HepG2 (cell line): Measurements from ENCODE around the gene GTF3C5. TPM values are rescaled to one million over a fixed set of nuclear protein-coding genes. Genes with fewer than 3 reads are reported as not detected.

Source experiments
- ATAC-seq: fragments of 200-7000 bp; cut with Tn5 transposase; 3 replicates; pipeline ENCODE4 v1.9.1; 2020; ENCODE audit warnings: mild to moderate bottlenecking, moderate library complexity
- BruUV-seq: library from RNA; stranded (reverse); fragments of 400-500 nt; replicated peaks from 2 replicates; lab custom pipeline; 2021; lab: Mats Ljungman, UMichigan
- CTCF ChIA-PET: fragments of 300-600 bp; formaldehyde crosslinking; extraction: SDS; loops from one replicate; lab custom pipeline; 2021; ENCODE audit warnings: low total read pairs, inconsistent platforms, low intra/inter-chr PET ratio; lab: Yijun Ruan, JAX
- POLR2A ChIA-PET: fragments of 350-600 bp; sonication (Branson Sonifier 250); formaldehyde crosslinking; loops from one replicate; lab custom pipeline; 2020; ENCODE audit warnings: antibody characterized with exemption, inconsistent platforms; lab: Yijun Ruan, JAX
- DNase-seq: peaks from one replicate; pipeline ENCODE4 v3.0.0-alpha.2; 2015; ENCODE audit warnings: low spot score
- FAIRE-seq: peaks from 3 replicates; lab custom pipeline; 2011; peaks lifted over from hg19 to GRCh38; lab: Jason Lieb, UNC
- H2AFZ ChIP-seq: one replicate; pipeline ENCODE4 v1.6.1; 2011; ENCODE audit warnings: low read length, inconsistent platforms
- H3K27ac ChIP-seq: fragments of 300-600 bp; 3 replicates; pipeline ENCODE4 v1.8.0; 2011; ENCODE audit warnings: mixed run types, mild to moderate bottlenecking, mixed read lengths, low read length, inconsistent platforms; ENCODE audit not compliant: insufficient read depth; ENCODE audit errors: extremely low read length
- H3K27me3 ChIP-seq, 2 experiments: fragments of 200-600 bp in 1 of 2; 2 replicates in 1 of 2; 3 replicates in 1 of 2; pipeline versions ENCODE4 v1.6.0 to v1.8.0; 2011; ENCODE audit warnings: low read length in 2 of 2, mild to moderate bottlenecking in 2 of 2, moderate library complexity in 2 of 2, inconsistent platforms in 1 of 2; ENCODE audit not compliant: insufficient read depth in 2 of 2, control insufficient read depth in 1 of 2
- H3K36me3 ChIP-seq, 2 experiments: fragments of 200-600 bp in 1 of 2; replicated peaks in 1 of 2; 2 replicates in 1 of 2; 3 replicates in 1 of 2; pipeline versions ENCODE4 v1.5.1 to v1.8.0; 2011; ENCODE audit warnings: low read length in 2 of 2, inconsistent platforms in 1 of 2; ENCODE audit not compliant: insufficient read depth in 2 of 2, control insufficient read depth in 1 of 2
- H3K4me1 ChIP-seq: 2 replicates; pipeline ENCODE4 v1.5.1; 2012; ENCODE audit warnings: low read length, inconsistent platforms; ENCODE audit not compliant: insufficient read depth
- H3K4me2 ChIP-seq: 2 replicates; pipeline ENCODE4 v1.6.0; 2011; ENCODE audit warnings: low read depth, low read length, inconsistent platforms
- H3K4me3 ChIP-seq, 3 experiments: fragments of 200-600 bp in 1 of 3; sonication (generic), shearing (Covaris generic) in 1 of 3; replicated peaks in 1 of 3; 2 replicates each; pipeline ENCODE4 v1.5.1; 2011 to 2016; ENCODE audit warnings: low read length in 3 of 3, inconsistent platforms in 2 of 3, low read depth in 2 of 3, mild to moderate bottlenecking in 2 of 3, control low read depth in 1 of 3, mixed read lengths in 1 of 3; ENCODE audit not compliant: insufficient read depth in 1 of 3
- H3K79me2 ChIP-seq: one replicate; pipeline ENCODE4 v1.6.1; 2011; ENCODE audit warnings: low read length, inconsistent platforms; ENCODE audit not compliant: insufficient read depth
- H3K9ac ChIP-seq: 2 replicates; pipeline ENCODE4 v1.6.0; 2011; ENCODE audit warnings: mild to moderate bottlenecking, low read depth, low read length, inconsistent platforms; ENCODE audit not compliant: insufficient read depth
- H3K9me3 ChIP-seq: 2 replicates; pipeline ENCODE4 v1.5.1; 2012; ENCODE audit warnings: mild to moderate bottlenecking, low read length
- H4K20me1 ChIP-seq: 2 replicates; pipeline ENCODE4 v1.6.0; 2011; ENCODE audit warnings: inconsistent platforms, mild to moderate bottlenecking, low read length, moderate library complexity; ENCODE audit not compliant: insufficient read depth
- AFF4 ChIP-seq: sonication (generic); formaldehyde crosslinking; IDR thresholded peaks from 2 replicates; pipeline ENCODE4 v1.4.0; 2020; ENCODE audit warnings: missing genetic modification reagents
- BRCA1 ChIP-seq: sonication (generic); formaldehyde crosslinking; IDR thresholded peaks from 2 replicates; pipeline ENCODE4 v1.4.0; 2020; ENCODE audit warnings: missing genetic modification reagents
- CAMTA2 ChIP-seq: sonication (generic); formaldehyde crosslinking; IDR thresholded peaks from 2 replicates; pipeline ENCODE4 v1.4.0; 2020; ENCODE audit warnings: mild to moderate bottlenecking, missing genetic modification reagents, borderline replicate concordance
- GTF3A ChIP-seq: sonication (generic); formaldehyde crosslinking; conservative IDR thresholded peaks from 2 replicates; pipeline ENCODE4 v1.4.0; 2020; ENCODE audit warnings: mild to moderate bottlenecking, missing genetic modification reagents
- HCFC1 ChIP-seq: fragments of 150-350 bp; IDR thresholded peaks from 2 replicates; pipeline ENCODE4 v1.6.1; 2014; ENCODE audit warnings: low read depth, low read length
- HNRNPL ChIP-seq: fragments of 200-400 bp; formaldehyde crosslinking; IDR thresholded peaks from 2 replicates; pipeline ENCODE4 v1.6.1; 2017; ENCODE audit warnings: mild to moderate bottlenecking, low read depth, low read length
- KLF9 ChIP-seq: IDR thresholded peaks from 2 replicates; pipeline ENCODE4 v1.6.1; 2016; ENCODE audit warnings: low read depth
- NFE2 ChIP-seq: sonication (generic); formaldehyde crosslinking; IDR thresholded peaks from 2 replicates; pipeline ENCODE4 v1.4.0; 2020; ENCODE audit warnings: missing genetic modification reagents
- RAD21 ChIP-seq: fragments of 450-650 bp; formaldehyde crosslinking; IDR thresholded peaks from 2 replicates; pipeline ENCODE4 v1.5.0; 2020; ENCODE audit warnings: mild to moderate bottlenecking
- SATB2 ChIP-seq: sonication (generic); formaldehyde crosslinking; IDR thresholded peaks from 2 replicates; pipeline ENCODE4 v1.5.0; 2020; ENCODE audit warnings: missing genetic modification reagents
- SOX13 ChIP-seq, 3 experiments: fragments of 450-650 bp in 1 of 3; sonication (generic) in 1 of 3; formaldehyde crosslinking in 1 of 3; IDR thresholded peaks in 2 of 3; conservative IDR thresholded peaks in 1 of 3; 2 replicates each; pipeline versions ENCODE4 v1.5.0 to v1.6.1; 2016 to 2020; ENCODE audit warnings: antibody characterized with exemption in 1 of 3, mild to moderate bottlenecking in 1 of 3, missing compliant biosample characterization in 1 of 3, missing genetic modification reagents in 1 of 3, moderate library complexity in 1 of 3
- SUZ12 ChIP-seq: fragments of 150-350 bp; IDR thresholded peaks from 2 replicates; pipeline ENCODE4 v1.6.1; 2014; ENCODE audit warnings: low read depth, low read length
- TGIF2 ChIP-seq: IDR thresholded peaks from 2 replicates; pipeline ENCODE4 v1.6.1; 2016; ENCODE audit warnings: control low read depth, missing compliant biosample characterization
- ZBTB37 ChIP-seq: sonication (generic); formaldehyde crosslinking; IDR thresholded peaks from 2 replicates; pipeline ENCODE4 v1.4.0; 2020; ENCODE audit warnings: mild to moderate bottlenecking, missing genetic modification reagents
- ZC3H4 ChIP-seq: sonication (generic); formaldehyde crosslinking; IDR thresholded peaks from 2 replicates; pipeline ENCODE4 v1.4.0; 2020; ENCODE audit warnings: missing genetic modification reagents, borderline replicate concordance
- ZNF124 ChIP-seq: sonication (generic); formaldehyde crosslinking; IDR thresholded peaks from 2 replicates; pipeline ENCODE4 v1.4.0; 2020; ENCODE audit warnings: missing genetic modification reagents
- ZNF234 ChIP-seq: sonication (generic); formaldehyde crosslinking; conservative IDR thresholded peaks from 2 replicates; pipeline ENCODE4 v1.5.1; 2020; ENCODE audit warnings: mild to moderate bottlenecking, missing genetic modification reagents
- ZNF263 ChIP-seq: sonication (generic); formaldehyde crosslinking; IDR thresholded peaks from 2 replicates; pipeline ENCODE4 v1.4.0; 2020; ENCODE audit warnings: missing genetic modification reagents
- ZNF670 ChIP-seq: sonication (generic); formaldehyde crosslinking; IDR thresholded peaks from 2 replicates; pipeline ENCODE4 v1.8.0; 2022; ENCODE audit warnings: mild to moderate bottlenecking, missing genetic modification reagents, borderline replicate concordance
- ZNF703 ChIP-seq: sonication (generic); formaldehyde crosslinking; IDR thresholded peaks from 2 replicates; pipeline ENCODE4 v1.5.1; 2020; ENCODE audit warnings: missing genetic modification reagents, mild to moderate bottlenecking, moderate library complexity, borderline replicate concordance
- ZNF768 ChIP-seq: sonication (generic); formaldehyde crosslinking; IDR thresholded peaks from 2 replicates; pipeline ENCODE4 v1.4.0; 2020; ENCODE audit warnings: missing genetic modification reagents
- WGBS: methylation state at CpG from one replicate; pipeline ENCODE4 v1.1.6; 2017; ENCODE audit warnings: low lambda C conversion rate; 5-methylcytosine and 5-hydroxymethylcytosine counted together
- in situ Hi-C: cut with HindIII; loops from 2 replicates; pipeline ENCODE4 v1.10.0; 2017; ENCODE audit warnings: low pct_unique_long_range_greater_than_20kb; ENCODE audit not compliant: extremely low pct_ligation_motif_present
- intact Hi-C: fragments of 100-400 bp; cut with micrococcal nuclease; formaldehyde crosslinking; loops from one replicate; pipeline ENCODE4 v1.10.0; 2022; ENCODE audit not compliant: unreplicated experiment
- polyA plus RNA-seq, 8 experiments: library from polyadenylated mRNA; depleted of rRNA in 3 of 8; stranded (reverse) in 7 of 8; unstranded in 1 of 8; fragments of >200 nt; fragmentation: Illumina TruSeq in 4 of 8; extraction: Trizol in 4 of 8; gene quantifications; 2 replicates each; pipeline versions ENCODE4 v1.2.1 to v1.2.3, GENCODE V29; 2011 to 2016; ENCODE audit warnings: low read depth in 4 of 8, missing spikeins in 1 of 8, mixed read lengths in 1 of 8; ENCODE audit not compliant: insufficient read depth in 1 of 8
- total RNA-seq, 5 experiments: library from RNA; depleted of rRNA; stranded (reverse); fragments of >200 nt; fragmentation: Illumina TruSeq; extraction: Trizol; gene quantifications; 2 replicates each; pipeline ENCODE4 v1.2.3, GENCODE V29; 2016; ENCODE audit warnings: low read depth in 1 of 5

Gene GTF3C5
- total and polyA plus RNA-seq, 2 of the 13 experiments (the other 11 are each of a cell fraction or from before 2014, with no cell fraction given): 66.9 to 92.6 TPM

- in situ Hi-C loops: no loop called here
- no peak overlapping the region for H2AFZ ChIP-seq
- POLR2A ChIA-PET: no interaction called here
- FAIRE-seq (no peak), ATAC-seq (no peak), DNase-seq (no peak)
- H4K20me1 ChIP-seq: no peaks in the 10 kb centered on the region
- no peaks in the 10 kb centered on the region for H3K9me3 ChIP-seq
- no peak overlapping the region for H3K27ac ChIP-seq
- CTCF ChIA-PET: no interaction called here
- no peak overlapping the region for H3K4me2 ChIP-seq
- no peaks in the 10 kb centered on the region for H3K36me3 ChIP-seq
- TF ChIP-seq HNRNPL (0 out of 2 replicates have a peak, but pooled peaks have one; percentile 31), AFF4 (CRISPR knock-in tag) (no peak), ZNF670 (CRISPR knock-in tag) (no peak), SATB2 (CRISPR knock-in tag) (no peak), ZC3H4 (CRISPR knock-in tag) (no peak), BRCA1 (CRISPR knock-in tag) (no peak), TGIF2 (CRISPR knock-in tag) (no peak), RAD21 (CRISPR knock-in tag) (no peak), ZNF768 (CRISPR knock-in tag) (peak; percentile 93), ZNF124 (CRISPR knock-in tag) (no peak), CAMTA2 (CRISPR knock-in tag) (no peak), ZNF703 (CRISPR knock-in tag) (no peak), KLF9 (CRISPR knock-in tag) (no peak), NFE2 (CRISPR knock-in tag) (no peak), HCFC1 (no peak), SOX13 (IDR thresholded peaks at IDR 0.05) (no peak), SOX13 (CRISPR knock-in tag; conservative IDR thresholded peaks at IDR 0.05 in 1 of 2, IDR thresholded peaks at IDR 0.05 in 1 of 2) (no peak), ZBTB37 (CRISPR knock-in tag) (no peak), ZNF263 (CRISPR knock-in tag) (peak; percentile 50; the same call in 1 of the 2 replicates), SUZ12 (no peak), ZNF234 (no peak), GTF3A (CRISPR knock-in tag) (no peak)
- TF ChIP-seq, all 625 proteins: peak for 3
- WGBS: 64% methylated on average over 12 of the region's 14 CpGs
- no peak overlapping the region for H3K4me3 ChIP-seq
- H3K9ac ChIP-seq: no peak overlapping the region
- no peaks in the 10 kb centered on the region for H3K79me2 ChIP-seq
- H3K27me3 ChIP-seq: peaks cover 5 to 36% of the 10 kb centered on the region in 2 experiments; a peak in 4 of 5 replicates
- H3K4me1 ChIP-seq: peaks cover 53% of the 10 kb centered on the region
- no TSS peak for BruUV-seq
- intact Hi-C loops: no loop called here
These were observed 42.4 kb upstream of the GTF3C5 start for GRCh38 chr9:132988244-132989013.
